ENCODE results near the gene LONP2.

- TF ChIP-seq CTCF (IDR thresholded peaks at IDR 0.05 in 8 of 11, conservative IDR thresholded peaks at IDR 0.05 in 3 of 11) (no peak), POLR2AphosphoS5 (IDR thresholded peaks at IDR 0.05) (no peak), POLR2A (IDR thresholded peaks at IDR 0.05) (no peak)
Observed at GRCh38 chr16:48358419-48358818, 114.3 kb downstream of the LONP2 start.

All from spleen (tissue), 7 donors.